ENCODE measurements around the gene PLXNC1. TPM values are rescaled to one million over a fixed set of nuclear protein-coding genes. Genes with fewer than 3 reads are reported as not detected.

The PLXNC1 gene
- polyA plus RNA-seq, 3 donors: 0.84 to 4.6 (median 3.2) TPM

DNA sequence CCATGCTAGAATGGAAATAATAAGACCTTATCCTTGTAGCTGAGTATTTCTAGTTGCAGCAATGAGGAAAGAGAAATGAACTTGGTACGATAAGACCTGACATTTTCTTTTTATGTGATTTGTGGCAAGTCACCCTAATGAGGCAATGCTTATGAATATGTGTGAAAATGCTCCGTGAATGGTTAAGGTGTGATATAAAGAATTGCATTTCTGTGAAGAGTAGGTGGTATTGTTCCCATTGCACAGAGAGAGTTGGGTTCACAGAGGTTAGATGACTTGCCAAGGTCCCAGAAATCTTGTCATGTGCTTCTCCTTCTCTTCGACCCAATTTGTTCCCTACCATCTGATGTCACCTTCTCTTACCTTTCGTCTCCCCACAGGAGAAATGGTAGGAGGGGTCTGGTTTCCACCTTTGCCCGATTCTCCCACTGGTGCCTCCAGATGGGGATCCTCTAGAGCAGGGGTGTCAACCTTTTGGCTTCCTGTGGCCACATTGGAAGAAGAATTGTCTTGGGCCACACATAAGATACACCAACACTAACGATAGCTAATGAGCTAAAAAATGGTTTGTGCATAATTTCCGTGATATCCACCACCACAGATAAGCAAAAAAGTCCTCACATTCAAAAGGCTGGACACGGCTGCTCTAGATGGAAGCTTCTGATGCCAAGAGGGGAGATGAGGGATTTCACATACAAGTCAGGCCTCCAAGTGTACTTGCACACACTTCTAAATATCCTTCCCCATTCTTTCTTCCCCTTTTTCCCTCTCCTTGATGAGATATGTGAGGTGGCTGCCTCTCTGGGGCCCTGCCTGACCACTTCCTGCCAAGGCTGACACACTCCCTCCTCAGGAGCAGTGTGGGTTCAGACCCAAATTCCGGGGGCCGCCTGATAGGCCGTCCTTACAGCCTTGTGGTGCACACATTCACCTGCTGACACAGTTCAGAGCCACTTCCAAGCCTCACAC is 96.1 kb downstream of the PLXNC1 start:
- 58 to 80% (median 65%) methylated on average over 11 of the region's 11 CpGs for WGBS, 3 donors
- no peak overlapping the region for H3K27ac ChIP-seq (ENCODE audit: low read depth, low read length)

- no peak overlapping the region for H3K27ac ChIP-seq (ENCODE audit: low read depth, low read length)
- WGBS, 3 donors: 68 to 78% (median 77%) methylated on average over 12 of the region's 12 CpGs
Observed at GRCh38 chr12:94245631-94246383, 97.4 kb downstream of the PLXNC1 start.

DNA sequence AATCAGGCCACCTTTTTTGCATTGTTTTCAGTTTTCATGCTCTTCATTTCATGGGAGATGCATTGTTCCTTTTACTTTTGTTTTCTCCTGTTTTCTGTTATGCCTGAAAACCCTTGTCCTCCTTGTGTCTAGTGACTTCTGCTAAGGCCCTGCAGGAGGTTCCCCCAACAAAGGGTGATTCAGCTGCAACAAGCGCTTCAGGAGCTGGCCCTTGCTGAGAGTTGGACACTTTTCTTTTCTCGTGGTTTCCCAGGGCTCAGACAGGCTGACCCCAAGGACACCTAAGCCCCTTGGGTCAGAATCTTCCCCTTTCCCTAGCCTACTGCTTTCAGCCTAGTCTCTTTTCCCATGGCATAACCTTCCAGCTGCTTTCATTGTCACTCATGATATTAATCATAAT is 98.9 kb downstream of the PLXNC1 start:
- WGBS, 3 donors: 54 to 73% (median 70%) methylated on average over 2 of the region's 2 CpGs

DNA sequence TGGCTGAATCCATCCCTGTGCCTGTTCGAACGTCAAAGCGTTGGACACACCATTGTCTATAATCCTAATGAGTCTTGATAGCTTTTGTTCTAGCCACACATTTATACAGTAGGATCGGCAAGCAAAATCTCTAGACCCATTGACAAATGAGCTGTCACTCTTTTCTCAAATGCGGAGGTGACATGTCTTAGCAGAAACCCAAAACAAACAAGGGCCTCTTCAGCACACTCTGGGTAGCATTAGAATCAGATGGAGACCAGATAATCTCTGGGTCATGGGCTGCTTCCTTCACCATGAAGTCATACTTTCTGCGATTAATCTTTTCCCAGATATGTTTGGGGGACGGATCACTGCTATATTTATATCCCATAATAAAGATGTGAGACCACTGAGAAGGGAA is 100.2 kb downstream of the PLXNC1 start:
- H3K27ac ChIP-seq (ENCODE audit: low read depth, low read length): no peak overlapping the region
- 80 to 94% (median 94%) methylated on average over 7 of the region's 7 CpGs for WGBS, 3 donors

More for the DNA sequence above, 98.9 kb downstream of the PLXNC1 start:
- no peak overlapping the region for H3K27ac ChIP-seq (ENCODE audit: low read depth, low read length)

GRCh38 chr12:94250130-94250529 is 101.8 kb downstream of the PLXNC1 start:
- 95 to 97% (median 96%) methylated on average over 4 of the region's 4 CpGs for WGBS, 3 donors
- H3K27ac ChIP-seq (ENCODE audit: low read depth, low read length): no peak overlapping the region

DNA sequence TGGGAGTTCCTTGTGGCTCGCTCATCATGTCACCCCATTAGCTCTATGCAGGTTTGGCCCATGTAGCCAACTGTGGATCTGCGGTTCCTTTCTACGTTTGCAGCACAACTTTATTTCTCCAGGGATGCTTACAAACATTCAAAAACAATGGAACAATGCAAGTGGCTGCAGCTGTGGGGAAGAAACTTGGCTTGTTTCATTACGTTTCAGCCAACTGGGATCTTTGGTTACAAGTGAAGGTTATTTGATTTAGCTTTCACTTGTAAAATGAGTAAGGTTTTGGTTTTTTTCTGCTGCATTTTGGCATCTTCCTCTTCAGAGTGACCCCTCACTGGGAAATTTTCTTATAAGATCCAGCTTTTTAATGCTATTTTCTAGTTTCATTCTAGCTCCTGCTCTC is 105.9 kb downstream of the PLXNC1 start:
- WGBS, 3 donors: 60 to 80% (median 72%) methylated on average over 4 of the region's 4 CpGs

GRCh38 chr12:94255006-94255405 is 106.6 kb downstream of the PLXNC1 start:
- H3K27ac ChIP-seq (ENCODE audit: low read depth, low read length): no peak overlapping the region
- 62 to 78% (median 78%) methylated on average over 3 of the region's 3 CpGs for WGBS, 3 donors

More for the DNA sequence above, 105.9 kb downstream of the PLXNC1 start:
- H3K27ac ChIP-seq (ENCODE audit: low read depth, low read length): no peak overlapping the region

DNA sequence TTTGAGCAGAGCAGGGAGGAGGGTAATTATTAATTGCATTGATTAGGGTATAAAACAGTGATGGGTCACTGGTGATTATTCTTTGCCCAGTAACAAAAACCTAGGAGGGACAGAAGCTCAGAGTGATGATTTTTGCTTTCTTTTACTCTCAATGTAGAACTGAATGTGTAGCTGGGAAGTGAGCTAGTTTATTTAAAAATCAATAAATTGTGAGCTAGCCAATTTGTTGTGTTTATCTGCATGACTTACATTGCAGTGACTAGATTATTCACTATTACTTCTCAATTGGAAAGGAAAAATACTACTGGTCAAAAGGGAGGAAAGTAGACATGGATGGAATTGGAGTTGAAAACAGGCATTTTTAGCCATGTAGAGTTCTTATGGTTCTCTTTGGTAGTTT is 107.1 kb downstream of the PLXNC1 start:
- H3K27ac ChIP-seq (ENCODE audit: low read depth, low read length): no peak overlapping the region

DNA sequence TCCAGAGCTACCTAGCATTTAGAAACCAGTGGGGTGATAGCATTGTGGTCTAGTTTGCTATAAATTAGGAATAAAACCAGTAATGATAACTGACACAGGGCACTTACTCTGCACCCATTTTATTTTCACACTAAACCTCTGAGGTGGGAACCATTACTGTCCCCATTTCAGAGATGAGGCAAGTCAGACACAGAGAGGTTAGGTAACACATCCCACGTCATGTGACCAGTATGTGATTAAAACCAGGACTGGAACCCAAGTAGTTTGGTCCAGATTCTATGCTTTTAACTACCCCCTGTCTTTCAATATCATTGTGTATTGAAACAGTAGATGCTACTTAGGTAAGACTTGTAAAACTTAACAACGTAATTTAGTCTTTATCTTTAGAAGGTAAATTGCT is 110.2 kb downstream of the PLXNC1 start:
- 71 to 89% (median 85%) methylated on average over 2 of the region's 2 CpGs for WGBS, 3 donors
- no peak overlapping the region for H3K27ac ChIP-seq (ENCODE audit: low read depth, low read length)

DNA sequence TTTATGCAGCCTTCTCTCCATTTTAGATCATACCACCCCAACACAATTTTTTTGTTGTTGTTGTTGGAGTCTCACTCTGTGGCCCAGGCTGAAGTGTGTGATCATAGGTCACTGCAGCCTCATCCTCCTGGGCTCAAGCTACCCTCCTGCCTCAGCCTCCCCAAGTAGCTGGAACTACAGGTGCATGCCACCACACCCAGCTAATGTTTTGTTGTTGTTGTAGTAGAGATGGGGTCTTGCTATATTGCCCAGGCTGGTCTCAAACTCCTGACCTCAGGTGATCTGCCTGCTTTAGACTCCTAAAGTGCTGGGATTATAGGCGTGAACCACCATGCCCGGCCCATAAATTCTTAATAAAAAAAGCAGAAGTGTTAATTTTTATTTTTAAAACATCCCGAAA is 111.6 kb downstream of the PLXNC1 start:
- 91 to 94% (median 93%) methylated on average over 3 of the region's 3 CpGs for WGBS, 3 donors
- no peak overlapping the region for H3K27ac ChIP-seq (ENCODE audit: low read depth, low read length)

- H3K27ac ChIP-seq (ENCODE audit: low read depth, low read length): no peak overlapping the region
- 79 to 87% (median 85%) methylated on average over 13 of the region's 13 CpGs for WGBS, 3 donors
Observed at GRCh38 chr12:94260717-94261116, 112.3 kb downstream of the PLXNC1 start.

DNA sequence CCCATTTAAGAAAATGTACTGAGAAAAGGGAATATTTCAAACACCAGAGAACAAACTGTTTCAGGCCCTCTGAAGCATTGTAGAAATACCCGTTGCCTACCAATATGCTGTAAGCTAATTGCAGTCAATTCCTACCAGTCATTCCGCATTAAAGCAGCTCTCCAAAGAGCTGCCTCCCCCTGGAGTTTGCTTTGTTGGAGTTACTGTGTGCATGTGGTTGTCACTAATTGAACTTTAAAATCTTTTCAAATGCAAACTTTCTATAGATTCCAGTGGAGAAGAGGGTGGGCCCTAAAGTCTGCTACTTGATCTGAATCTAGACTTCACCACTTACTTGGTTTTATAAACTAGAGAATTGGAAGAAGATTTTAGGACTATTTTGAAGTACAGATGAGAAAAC is 112.7 kb downstream of the PLXNC1 start:
- H3K27ac ChIP-seq (ENCODE audit: low read depth, low read length): no peak overlapping the region
- WGBS, 3 donors: 64 to 93% (median 90%) methylated on average over 2 of the region's 2 CpGs

DNA sequence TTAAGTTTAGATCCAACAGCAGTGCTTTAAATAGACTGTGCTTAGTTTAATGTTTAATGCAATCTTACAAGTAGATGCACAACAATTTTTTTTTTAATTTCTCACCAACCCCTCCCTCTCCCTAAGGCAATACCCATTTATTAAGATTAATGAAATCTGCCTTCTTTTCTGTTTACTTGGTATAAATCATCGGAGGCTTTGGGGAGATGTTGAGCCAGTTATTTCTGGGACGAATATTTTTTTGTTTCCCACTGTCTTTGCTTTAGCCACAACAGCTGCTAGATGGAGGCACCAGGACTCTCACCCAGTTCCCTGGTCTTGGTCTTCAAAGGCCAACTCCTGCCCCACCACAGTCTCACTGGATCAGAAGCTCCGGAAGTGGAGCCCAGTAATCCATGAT is 113.4 kb downstream of the PLXNC1 start:
- no peak overlapping the region for H3K27ac ChIP-seq (ENCODE audit: low read depth, low read length)

DNA sequence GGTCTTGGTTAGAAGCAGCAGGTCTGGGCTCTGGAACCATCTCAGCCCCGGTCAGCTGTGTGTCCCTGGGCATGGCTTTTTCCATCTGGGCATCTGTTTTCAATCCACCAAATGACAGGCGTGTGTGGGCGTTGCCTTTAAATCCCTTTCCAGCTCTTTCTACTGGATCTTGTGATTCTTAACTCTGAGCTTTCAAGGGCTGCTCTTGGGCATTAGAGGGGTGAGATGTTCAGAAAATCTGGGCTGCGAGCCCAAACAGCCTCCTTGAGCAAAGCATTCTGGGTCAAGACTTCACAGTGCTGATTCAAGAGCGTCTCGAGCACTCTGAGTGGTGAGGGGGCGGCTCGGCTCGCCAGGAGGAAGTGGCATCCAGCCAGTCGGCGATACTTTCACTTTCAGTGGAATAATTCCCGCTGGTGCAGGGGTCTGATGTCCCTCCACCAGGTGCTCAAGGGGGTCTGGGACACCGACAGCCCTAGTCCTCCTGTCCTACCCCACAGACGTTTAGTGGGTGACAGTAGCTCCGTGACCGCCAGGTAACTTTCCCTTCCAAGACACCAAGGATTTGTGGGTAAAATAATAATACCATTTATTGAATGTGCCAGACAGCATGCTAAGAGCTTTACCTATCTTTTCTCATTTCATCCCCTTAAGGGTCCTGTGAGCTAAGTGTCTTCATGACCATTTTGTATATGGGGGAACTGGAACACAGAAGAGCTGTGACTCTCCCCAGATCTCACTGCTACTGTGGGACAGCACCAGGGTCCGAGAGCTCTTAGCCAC is 114.0 kb downstream of the PLXNC1 start:
- 8 to 30% (median 9%) methylated on average over 17 of the region's 17 CpGs for WGBS, 3 donors
- H3K27ac ChIP-seq (ENCODE audit: low read depth, low read length): no peak overlapping the region

More for the DNA sequence above, 113.4 kb downstream of the PLXNC1 start:
- WGBS, 3 donors: 44 to 63% (median 54%) methylated on average over 3 of the region's 3 CpGs

- 63 to 72% (median 68%) methylated on average over 14 of the region's 14 CpGs for WGBS, 3 donors
- H3K27ac ChIP-seq (ENCODE audit: low read depth, low read length): no peak overlapping the region
Observed at GRCh38 chr12:94263011-94263811, 114.8 kb downstream of the PLXNC1 start.

GRCh38 chr12:94263905-94264561 is 115.7 kb downstream of the PLXNC1 start:
- no peak overlapping the region for H3K27ac ChIP-seq (ENCODE audit: low read depth, low read length)
- 50 to 70% (median 62%) methylated on average over 20 of the region's 20 CpGs for WGBS, 3 donors

DNA sequence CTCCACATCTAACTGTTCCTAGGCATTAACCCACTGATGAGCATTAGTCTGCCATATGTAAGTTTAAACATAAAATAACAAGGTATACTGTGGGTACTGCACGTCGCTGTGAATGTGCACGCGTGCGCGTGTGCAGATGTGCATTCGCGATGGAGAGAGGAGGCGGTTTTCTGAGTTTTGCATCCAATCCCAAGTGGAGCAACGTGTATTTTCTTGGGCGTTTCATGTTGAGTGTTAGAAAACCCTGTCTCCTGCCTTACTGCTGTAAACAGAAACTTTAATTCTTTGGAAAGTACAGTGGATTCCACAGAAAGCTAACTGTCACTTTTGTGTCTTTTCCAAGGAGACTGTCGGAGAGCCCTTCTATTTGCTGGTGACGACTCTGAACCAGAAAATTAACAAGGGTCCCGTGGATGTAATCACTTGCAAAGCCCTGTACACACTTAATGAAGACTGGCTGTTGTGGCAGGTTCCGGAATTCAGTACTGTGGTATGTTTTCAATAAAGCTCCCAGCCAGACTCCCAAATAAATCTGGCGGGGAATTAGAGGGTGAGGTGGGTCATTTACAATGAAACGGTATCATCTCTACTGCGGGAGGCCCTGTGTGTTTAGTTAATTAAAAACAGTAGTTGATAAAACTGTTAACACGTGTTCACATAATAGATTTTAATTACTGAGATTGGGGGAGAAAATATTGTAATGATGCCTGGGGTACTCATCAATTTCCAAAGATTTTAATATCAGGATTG is 116.5 kb downstream of the PLXNC1 start:
- WGBS, 3 donors: 84 to 89% (median 89%) methylated on average over 19 of the region's 19 CpGs
- H3K27ac ChIP-seq (ENCODE audit: low read depth, low read length): no peak overlapping the region

Measured in adipose tissue (tissue), 3 donors.